Activated CD4-positive, alpha-beta T cell treated with anti-CD3 and anti-CD28 coated beads for 36 hours (primary cell): ENCODE results near the gene TRIP4. TPM values are rescaled to one million over a fixed set of nuclear protein-coding genes. Genes with fewer than 3 reads are reported as not detected.

ENCODE experiments used
- ATAC-seq: fragments of 200-7000 bp; cut with Tn5 transposase; one replicate; pipeline ENCODE4 v1.10.0; 2021; ENCODE audit warnings: mild to moderate bottlenecking, moderate library complexity
- CTCF ChIA-PET: fragments of 350-600 bp; sonication (Branson Sonifier 250); formaldehyde crosslinking; loops from one replicate; lab custom pipeline; 2021; ENCODE audit warnings: antibody characterized with exemption; lab: Charles Lee
- POLR2A ChIA-PET: fragments of 350-600 bp; sonication (Branson Sonifier 250); formaldehyde crosslinking; loops from one replicate; lab custom pipeline; 2021; ENCODE audit warnings: antibody characterized with exemption, inconsistent platforms; lab: Charles Lee
- DNase-seq: peaks from one replicate; pipeline ENCODE4 v3.0.0-alpha.2; 2020
- H3K27ac Mint-ChIP-seq: one replicate; pipeline ENCODE4 v1.8.0; 2021; ENCODE audit warnings: mixed read lengths
- H3K27me3 Mint-ChIP-seq: one replicate; pipeline ENCODE4 v1.8.0; 2021; ENCODE audit warnings: mixed read lengths
- H3K36me3 Mint-ChIP-seq: one replicate; pipeline ENCODE4 v1.8.0; 2021; ENCODE audit warnings: low read depth, mixed read lengths
- H3K4me1 Mint-ChIP-seq: one replicate; pipeline ENCODE4 v1.8.0; 2021; ENCODE audit warnings: mixed read lengths
- H3K4me3 Mint-ChIP-seq: one replicate; pipeline ENCODE4 v1.8.0; 2021; ENCODE audit warnings: mild to moderate bottlenecking, moderate library complexity, mixed read lengths
- H3K9me3 Mint-ChIP-seq: one replicate; pipeline ENCODE4 v1.8.0; 2021; ENCODE audit warnings: low read depth, mixed read lengths
- intact Hi-C, 2 experiments: fragments of 100-400 bp; cut with DNase I in 1 of 2; cut with micrococcal nuclease in 1 of 2; formaldehyde crosslinking; loops; one replicate each; pipeline versions ENCODE4 v1.14.2 to v1.15.1; 2022 to 2024; cut with DNase I, micrococcal nuclease
- total RNA-seq, 2 experiments: library from RNA; stranded (reverse); gene quantifications; one replicate each; pipeline ENCODE4 v1.2.3, GENCODE V29; 2021

Gene TRIP4
- total RNA-seq, 2 experiments from 2014 or later: 13.1 to 19.6 TPM

DNA sequence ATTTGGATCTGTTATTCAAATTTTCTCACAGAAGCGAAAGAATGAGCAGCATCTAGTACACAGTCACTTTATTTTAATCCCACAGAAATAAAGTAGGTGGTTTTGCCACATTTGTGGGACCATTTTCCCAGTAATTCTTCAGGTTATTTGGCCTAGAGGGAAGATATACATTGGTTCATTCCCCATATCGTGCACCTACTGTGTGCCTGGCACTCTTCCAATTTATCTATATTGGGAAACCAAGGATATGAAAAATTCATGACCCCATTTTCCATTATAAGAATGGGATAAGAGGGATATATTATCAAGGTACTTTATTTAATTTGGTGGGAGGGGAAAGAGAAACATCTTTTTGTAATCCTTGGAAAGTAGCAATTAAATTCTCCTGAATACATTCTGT, 35.1 kb downstream of the TRIP4 start:
- Mint-ChIP-seq H3K27me3 (no peaks in the 10 kb centered on the region), H3K4me1 (peaks cover 13% of the 10 kb centered on the region), H3K9me3 (no peaks in the 10 kb centered on the region), H3K36me3 (peaks cover 20% of the 10 kb centered on the region), H3K4me3 (no peak overlapping the region), H3K27ac (no peak overlapping the region)
- intact Hi-C loops: no loop called here
- ChIA-PET POLR2A (interaction anchor here (0.6 kb wide), 1 partner anchor 43 kb away, joined by 3 read pairs; no protein-coding TSS in a partner anchor), CTCF (no interaction called here)
- no peak for ATAC-seq
- no peak for DNase-seq

DNA sequence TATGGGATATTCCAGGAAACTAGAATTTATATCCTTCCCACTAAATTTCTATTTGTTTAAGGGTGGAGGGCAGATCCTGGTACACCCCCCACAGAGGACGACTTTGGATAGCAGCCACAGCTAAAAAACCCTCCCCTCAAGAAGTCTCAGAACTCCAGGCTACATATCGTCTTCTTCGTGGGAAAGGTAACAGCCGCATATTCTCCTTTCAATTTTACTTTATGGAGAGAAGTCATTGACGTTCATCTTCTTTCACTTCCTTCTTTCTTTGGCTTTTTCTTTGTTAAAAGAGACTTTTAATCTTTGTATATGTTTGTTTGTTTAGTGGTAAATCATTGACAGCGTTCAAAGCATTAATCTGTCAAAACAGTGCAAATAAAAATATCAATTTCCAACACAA, 36.3 kb downstream of the TRIP4 start:
- ChIA-PET POLR2A (interaction anchor here (0.7 kb wide), 2 partner anchors 79 to 207 kb away, joined by 3 to 5 read pairs; no protein-coding TSS in a partner anchor), CTCF (no interaction called here)
- intact Hi-C loops: no loop called here
- DNase-seq: no peak
- Mint-ChIP-seq H3K27me3 (no peaks in the 10 kb centered on the region), H3K27ac (no peak overlapping the region), H3K36me3 (peaks cover 16% of the 10 kb centered on the region), H3K4me1 (peaks cover 22% of the 10 kb centered on the region), H3K4me3 (no peak overlapping the region), H3K9me3 (no peaks in the 10 kb centered on the region)
- no peak for ATAC-seq

DNA sequence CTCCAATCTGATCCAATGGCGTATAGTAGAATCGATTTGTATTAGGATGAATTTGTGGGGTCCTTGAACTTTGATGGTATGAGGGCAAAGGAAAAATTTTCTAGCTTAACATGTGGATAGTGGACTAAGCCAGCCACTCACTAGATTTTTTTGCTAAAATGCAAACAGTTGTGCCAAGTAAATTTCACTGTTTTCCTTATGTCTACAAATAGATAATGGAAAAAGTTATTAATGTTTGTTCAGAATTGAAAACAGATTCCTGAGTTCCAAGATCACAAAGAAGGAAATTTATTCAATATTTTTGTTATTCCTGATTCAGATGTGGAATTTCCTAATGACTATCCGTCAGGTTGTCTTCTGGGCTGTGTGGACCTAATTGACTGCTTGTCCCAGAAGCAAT, 37.6 kb downstream of the TRIP4 start:
- Mint-ChIP-seq H3K9me3 (no peaks in the 10 kb centered on the region), H3K4me1 (peaks cover 32% of the 10 kb centered on the region), H3K27ac (peak overlapping the region; percentile 2), H3K4me3 (no peak overlapping the region), H3K36me3 (peaks cover 19% of the 10 kb centered on the region), H3K27me3 (no peaks in the 10 kb centered on the region)
- DNase-seq: no peak
- no peak for ATAC-seq
- POLR2A ChIA-PET: no interaction called here
- intact Hi-C loops: loop anchor here in 1 of 2 experiments (5.0 kb wide), 1 partner anchor 227 kb away; no protein-coding TSS in a partner anchor
- CTCF ChIA-PET: interaction anchor here (1.5 kb wide), 1 partner anchor 228 kb away, joined by 5 read pairs; no protein-coding TSS in a partner anchor

DNA sequence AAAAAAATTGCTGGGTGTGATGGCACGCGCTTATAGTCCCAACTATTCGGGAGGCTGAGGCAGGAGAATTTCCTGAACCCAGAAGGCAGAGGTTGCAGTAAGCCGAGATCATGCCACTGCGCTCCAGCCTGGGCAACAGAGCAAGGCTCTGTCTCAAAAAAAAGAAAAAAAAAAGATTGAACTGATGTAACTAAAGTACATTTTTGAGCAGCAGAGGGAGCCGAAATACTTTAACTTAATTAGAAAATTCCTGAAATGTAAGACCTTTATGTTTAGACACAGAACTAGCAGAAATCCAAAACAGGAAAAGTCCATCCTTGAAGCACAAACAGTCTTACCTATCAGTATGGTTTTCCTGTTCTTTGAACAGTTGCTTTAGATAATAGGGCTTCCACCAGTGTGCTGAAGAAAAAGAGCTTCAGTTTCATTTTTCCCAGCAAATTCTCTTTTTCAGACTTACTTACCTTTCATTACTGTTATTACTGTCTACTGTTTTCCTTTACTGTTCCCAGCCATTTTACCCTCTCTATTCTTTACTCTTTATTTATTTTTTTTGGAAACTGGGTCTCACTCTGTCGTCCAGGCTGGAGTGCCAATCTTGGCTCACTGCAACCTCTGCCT, 39.3 kb downstream of the TRIP4 start:
- CTCF ChIA-PET: interaction anchor here (0.6 to 1.8 kb wide), 9 partner anchors 17 to 1961 kb away, joined by 3 to 6 read pairs (median 4); no protein-coding TSS in a partner anchor

DNA sequence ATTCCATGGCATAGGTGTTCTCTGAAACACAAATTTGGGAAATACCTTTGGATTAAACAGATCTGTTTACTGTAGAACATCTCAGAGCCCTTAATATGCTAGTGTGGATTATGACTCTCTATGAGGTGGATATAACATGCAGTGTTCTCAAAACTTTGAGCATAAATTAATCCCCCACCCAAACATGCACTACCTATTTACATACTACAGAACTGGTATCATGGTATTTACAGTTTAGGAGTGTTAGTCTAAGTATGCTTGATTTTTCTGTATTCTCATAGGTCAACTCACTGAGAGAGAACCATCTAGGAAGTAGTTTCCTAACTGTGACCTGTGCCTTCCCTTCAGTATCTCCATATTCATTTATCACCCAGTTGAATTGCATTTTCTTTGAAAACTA, 41.8 kb downstream of the TRIP4 start:
- Mint-ChIP-seq H3K36me3 (peaks cover 14% of the 10 kb centered on the region), H3K27ac (peak overlapping the region; percentile 92), H3K4me1 (peaks cover 44% of the 10 kb centered on the region), H3K9me3 (no peaks in the 10 kb centered on the region), H3K4me3 (no peak overlapping the region), H3K27me3 (no peaks in the 10 kb centered on the region)
- ATAC-seq (peak; percentile 77), DNase-seq (no peak)
- POLR2A ChIA-PET: interaction anchor here (0.8 kb wide), 1 partner anchor 14 kb away, joined by 3 read pairs; no protein-coding TSS in a partner anchor
- CTCF ChIA-PET: interaction anchor here (0.9 kb wide), 1 partner anchor 167 kb away, joined by 4 read pairs; no protein-coding TSS in a partner anchor
- intact Hi-C loops: loop anchor here in 1 of 2 experiments (5.0 kb wide), 1 partner anchor 223 kb away; no protein-coding TSS in a partner anchor

More for the DNA sequence above, 39.3 kb downstream of the TRIP4 start:
- Mint-ChIP-seq H3K4me3 (no peak overlapping the region), H3K27ac (peak overlapping the region; percentile 72), H3K36me3 (peaks cover 21% of the 10 kb centered on the region), H3K27me3 (no peaks in the 10 kb centered on the region), H3K9me3 (no peaks in the 10 kb centered on the region), H3K4me1 (peaks cover 42% of the 10 kb centered on the region)
- DNase-seq (no peak), ATAC-seq (no peak)
- POLR2A ChIA-PET: interaction anchor here (0.6 kb wide), 1 partner anchor 271 kb away, joined by 3 read pairs; no protein-coding TSS in a partner anchor
- intact Hi-C loops: loop anchor here (1.0 to 5.0 kb wide), 4 partner anchors 225 to 301 kb away; no protein-coding TSS in a partner anchor

DNA sequence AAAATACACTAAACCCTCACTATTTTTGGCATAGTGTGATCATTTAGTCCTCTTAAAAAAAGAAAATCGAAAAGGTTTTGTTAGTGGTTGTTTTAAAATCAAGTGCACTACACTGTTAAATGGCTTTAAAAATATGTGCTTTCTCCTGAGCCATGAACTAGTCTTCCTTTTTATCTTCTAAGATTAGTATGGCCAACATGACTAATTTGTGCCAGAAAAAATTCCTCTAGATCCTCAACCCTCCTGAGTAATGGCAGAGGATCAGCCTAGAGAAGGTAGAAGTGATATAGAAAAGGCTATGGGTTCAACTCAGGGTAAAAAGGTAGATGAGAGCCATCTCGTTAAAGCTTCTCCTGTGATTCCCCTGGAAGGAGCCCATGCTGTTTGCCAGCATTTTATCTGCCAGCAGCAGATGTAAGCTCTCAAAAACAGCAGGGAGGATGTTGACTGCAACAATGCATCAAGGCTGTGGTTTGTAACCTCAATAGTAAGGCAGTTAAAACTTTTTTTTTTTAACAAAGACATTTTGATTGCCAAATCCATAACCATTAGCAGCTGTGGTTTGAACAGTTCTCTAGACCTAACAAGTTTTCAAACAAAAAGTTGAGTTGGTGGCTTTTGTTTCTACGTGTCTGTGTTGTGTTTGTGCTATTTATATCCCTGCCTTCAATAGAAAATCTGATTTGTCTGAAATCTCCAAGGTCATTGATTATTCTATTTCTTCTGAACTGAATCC, 42.5 kb downstream of the TRIP4 start:
- ATAC-seq (peak; percentile 61), DNase-seq (peak; percentile 35)
- ChIA-PET POLR2A (interaction anchor here (0.6 to 0.8 kb wide), 3 partner anchors 14 to 31 kb away, joined by 3 to 6 read pairs (median 4); no protein-coding TSS in a partner anchor), CTCF (interaction anchor here (0.6 to 1.0 kb wide), 3 partner anchors 53 to 225 kb away, joined by 3 read pairs; no protein-coding TSS in a partner anchor)
- Mint-ChIP-seq H3K4me1 (peaks cover 44% of the 10 kb centered on the region), H3K9me3 (no peaks in the 10 kb centered on the region), H3K4me3 (no peak overlapping the region), H3K27me3 (no peaks in the 10 kb centered on the region), H3K36me3 (peaks cover 14% of the 10 kb centered on the region), H3K27ac (peak overlapping the region; percentile 92)
- intact Hi-C loops: loop anchor here (1.0 to 5.0 kb wide), 3 partner anchors 14 to 222 kb away; partner anchors contain the start of gene ZNF609 (in 2 of the 2)

DNA sequence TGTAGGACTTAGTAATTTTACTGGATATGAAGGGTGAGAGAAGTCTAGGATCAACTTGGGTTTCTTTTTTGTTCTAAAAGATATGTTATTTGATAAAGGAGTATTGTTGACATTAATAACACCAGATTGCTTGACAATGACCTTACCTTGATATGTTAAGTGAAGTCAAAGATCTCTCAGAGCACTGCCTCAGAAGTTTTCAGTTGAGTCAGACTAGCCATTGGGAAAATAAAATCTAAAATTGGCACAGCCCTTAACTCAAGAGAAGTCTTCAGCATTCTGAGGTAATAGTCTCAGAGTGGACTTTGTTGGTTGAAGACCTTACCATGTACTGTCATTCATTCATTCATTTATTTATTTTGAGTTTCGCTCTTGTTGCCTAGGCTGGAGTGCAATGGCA, 50.3 kb downstream of the TRIP4 start:
- Mint-ChIP-seq H3K4me3 (no peak overlapping the region), H3K9me3 (no peaks in the 10 kb centered on the region), H3K27me3 (no peaks in the 10 kb centered on the region), H3K36me3 (peaks cover 12% of the 10 kb centered on the region), H3K27ac (no peak overlapping the region), H3K4me1 (peaks cover 43% of the 10 kb centered on the region)
- intact Hi-C loops: no loop called here
- ChIA-PET POLR2A (no interaction called here), CTCF (no interaction called here)
- ATAC-seq (no peak), DNase-seq (no peak)

DNA sequence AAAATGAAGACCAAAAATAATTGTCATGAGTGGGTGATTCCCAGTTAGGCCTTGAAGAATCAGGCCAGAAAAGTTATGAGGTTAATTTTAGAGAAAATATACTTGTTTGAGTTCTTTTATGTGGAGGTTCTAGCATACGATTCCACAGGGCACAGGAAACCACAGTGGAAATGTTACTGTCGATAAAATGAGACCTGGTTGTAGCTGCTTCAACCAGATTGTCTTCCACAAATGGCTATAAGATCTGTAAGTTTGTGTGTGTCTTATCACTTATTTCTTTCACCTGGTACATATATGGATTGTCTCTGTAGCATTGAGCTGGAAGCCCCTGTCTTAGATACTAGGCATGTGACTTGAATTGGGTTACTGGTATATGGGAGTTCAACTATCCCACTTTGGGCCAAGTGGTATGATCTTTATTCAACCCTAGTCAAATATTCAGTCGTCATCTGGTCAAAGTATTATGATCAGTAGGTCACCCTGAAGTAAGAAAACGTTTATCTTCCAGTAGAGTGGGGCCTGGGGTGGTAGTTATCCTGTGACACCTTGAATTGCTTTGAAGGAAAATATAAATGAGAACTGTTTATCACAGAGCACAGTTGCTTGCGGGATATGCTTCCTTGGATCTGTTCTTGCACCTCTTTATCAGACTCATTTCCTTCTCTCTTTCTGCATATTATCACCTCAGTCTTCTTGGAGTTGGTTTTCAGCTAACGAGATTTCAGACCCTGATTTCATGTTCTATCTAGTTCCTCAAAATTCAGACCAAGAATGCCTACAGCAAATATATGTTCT, 51.2 kb downstream of the TRIP4 start:
- ChIA-PET CTCF (interaction anchor here (0.5 to 0.7 kb wide), 2 partner anchors 212 to 448 kb away, joined by 3 read pairs; no protein-coding TSS in a partner anchor), POLR2A (no interaction called here)
- peak; percentile 16 for ATAC-seq
- Mint-ChIP-seq H3K4me3 (no peak overlapping the region), H3K27ac (peak overlapping the region; percentile 17), H3K36me3 (peaks cover 12% of the 10 kb centered on the region), H3K9me3 (no peaks in the 10 kb centered on the region), H3K4me1 (peaks cover 52% of the 10 kb centered on the region), H3K27me3 (no peaks in the 10 kb centered on the region)
- DNase-seq: no peak
- intact Hi-C loops: no loop called here

DNA sequence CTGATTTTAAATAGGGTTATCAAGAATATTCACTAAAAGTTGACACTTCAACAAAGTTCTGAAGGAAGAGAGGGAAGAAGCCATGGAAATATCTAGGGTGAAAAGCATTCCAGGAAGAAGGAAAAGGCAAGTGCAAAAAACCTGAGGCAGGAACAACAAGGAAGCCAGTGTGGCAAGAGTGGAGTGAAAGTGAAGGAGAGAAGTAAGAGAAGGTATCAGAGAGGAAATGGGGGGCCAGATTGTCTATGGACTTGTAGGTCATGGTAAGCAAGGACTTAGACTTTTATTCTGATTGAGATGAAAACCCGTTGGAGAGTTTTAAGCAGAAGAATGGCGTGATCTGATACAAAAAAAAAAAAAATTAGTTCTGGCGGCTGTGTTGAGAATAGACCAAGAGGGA, 54.2 kb downstream of the TRIP4 start:
- ChIA-PET POLR2A (no interaction called here), CTCF (no interaction called here)
- Mint-ChIP-seq H3K4me1 (peaks cover 66% of the 10 kb centered on the region), H3K36me3 (peaks cover 17% of the 10 kb centered on the region), H3K4me3 (no peak overlapping the region), H3K9me3 (no peaks in the 10 kb centered on the region), H3K27ac (peak overlapping the region; percentile 55), H3K27me3 (no peaks in the 10 kb centered on the region)
- no peak for ATAC-seq
- DNase-seq: no peak
- intact Hi-C loops: loop anchor here (5.0 to 10.0 kb wide), 2 partner anchors 60 to 453 kb away; partner anchors contain the start of gene PCLAF (in 1 of the 2)

DNA sequence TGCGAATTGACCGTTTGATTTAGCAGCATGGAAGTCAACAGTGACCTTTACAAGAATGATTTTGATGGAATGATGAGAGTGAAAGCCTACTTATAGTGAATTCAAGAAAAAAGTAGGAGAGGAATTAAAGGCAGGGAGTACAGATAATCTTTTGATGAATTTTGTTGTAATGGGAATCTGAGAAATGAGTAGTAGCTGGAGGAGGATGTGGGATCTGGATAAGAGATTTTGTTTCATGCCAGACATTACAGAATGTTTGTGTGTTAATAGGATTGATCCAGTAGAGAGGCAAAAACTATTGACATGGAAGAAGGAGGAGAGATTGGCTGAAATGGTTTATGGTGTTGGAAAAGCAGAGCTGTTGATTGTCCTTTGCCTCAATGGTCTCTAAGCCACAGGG, 55.4 kb downstream of the TRIP4 start:
- no peak for DNase-seq
- intact Hi-C loops: loop anchor here (5.0 to 10.0 kb wide), 2 partner anchors 61 to 452 kb away; partner anchors contain the start of gene PCLAF (in 1 of the 2)
- peak overlapping the region; percentile 93 for H3K27ac Mint-ChIP-seq
- ATAC-seq: no peak
- peaks cover 66% of the 10 kb centered on the region for H3K4me1 Mint-ChIP-seq
- no peaks in the 10 kb centered on the region for H3K9me3 Mint-ChIP-seq
- H3K27me3 Mint-ChIP-seq: no peaks in the 10 kb centered on the region
- POLR2A ChIA-PET: interaction anchor here (0.6 to 1.0 kb wide), 2 partner anchors 34 to 451 kb away, joined by 4 read pairs; no protein-coding TSS in a partner anchor
- peak overlapping the region; percentile 17 for H3K4me3 Mint-ChIP-seq
- peaks cover 22% of the 10 kb centered on the region for H3K36me3 Mint-ChIP-seq
- CTCF ChIA-PET: interaction anchor here (0.9 to 1.1 kb wide), 3 partner anchors 9 to 211 kb away, joined by 3 to 5 read pairs (median 4); no protein-coding TSS in a partner anchor
